ENCODE measurements around the gene KATNB1.

KATNB1 gene

DNA sequence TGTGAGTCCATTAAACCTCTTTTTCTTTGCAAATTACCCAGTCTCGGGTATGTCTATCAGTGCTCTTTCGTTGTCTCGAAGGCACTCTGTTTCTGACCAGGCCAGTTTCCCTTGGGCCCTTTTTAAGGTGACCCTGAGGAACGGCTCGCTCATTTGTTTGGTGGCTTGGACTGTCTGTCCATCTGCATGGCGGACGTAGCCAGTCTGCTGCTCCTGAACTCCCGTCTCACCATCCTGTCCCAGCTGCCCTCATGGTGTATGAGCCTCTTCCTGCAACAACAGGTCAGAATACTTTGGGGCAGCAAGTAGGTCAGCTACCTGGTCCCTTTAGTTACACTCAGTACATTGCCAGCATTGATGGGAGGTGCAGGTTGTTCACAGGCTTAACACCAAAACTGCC is 22.0 kb upstream of the KATNB1 start:
- Histone ChIP-seq H3K4me1 (ENCODE audit: insufficient read depth, low read length) (no peaks in the 10 kb centered on the region), H3K27ac (ENCODE audit: low read length) (no peak overlapping the region), H3K9ac (ENCODE audit: low read depth, low read length) (no peak overlapping the region), H3K4me3 (ENCODE audit: low read depth in 1 of 2, low read length in 2 of 2) (no peak overlapping the region), H3K4me2 (ENCODE audit: insufficient read depth, low read length) (no peak overlapping the region), H3K36me3 (ENCODE audit: insufficient read depth, low read length) (no peaks in the 10 kb centered on the region), H3K27me3 (ENCODE audit: insufficient read depth, low read length, poor library complexity) (peaks cover 19% of the 10 kb centered on the region), H4K20me1 (ENCODE audit: insufficient read depth, low read length) (no peaks in the 10 kb centered on the region), H2AFZ (ENCODE audit: low read depth, low read length) (no peak overlapping the region), H3K79me2 (ENCODE audit: insufficient read depth, low read length) (no peaks in the 10 kb centered on the region), H3K9me3 (ENCODE audit: insufficient read depth, low read length, severe bottlenecking) (no peaks in the 10 kb centered on the region)
- DNase-seq: no peak
- TF ChIP-seq, protein P1, sequence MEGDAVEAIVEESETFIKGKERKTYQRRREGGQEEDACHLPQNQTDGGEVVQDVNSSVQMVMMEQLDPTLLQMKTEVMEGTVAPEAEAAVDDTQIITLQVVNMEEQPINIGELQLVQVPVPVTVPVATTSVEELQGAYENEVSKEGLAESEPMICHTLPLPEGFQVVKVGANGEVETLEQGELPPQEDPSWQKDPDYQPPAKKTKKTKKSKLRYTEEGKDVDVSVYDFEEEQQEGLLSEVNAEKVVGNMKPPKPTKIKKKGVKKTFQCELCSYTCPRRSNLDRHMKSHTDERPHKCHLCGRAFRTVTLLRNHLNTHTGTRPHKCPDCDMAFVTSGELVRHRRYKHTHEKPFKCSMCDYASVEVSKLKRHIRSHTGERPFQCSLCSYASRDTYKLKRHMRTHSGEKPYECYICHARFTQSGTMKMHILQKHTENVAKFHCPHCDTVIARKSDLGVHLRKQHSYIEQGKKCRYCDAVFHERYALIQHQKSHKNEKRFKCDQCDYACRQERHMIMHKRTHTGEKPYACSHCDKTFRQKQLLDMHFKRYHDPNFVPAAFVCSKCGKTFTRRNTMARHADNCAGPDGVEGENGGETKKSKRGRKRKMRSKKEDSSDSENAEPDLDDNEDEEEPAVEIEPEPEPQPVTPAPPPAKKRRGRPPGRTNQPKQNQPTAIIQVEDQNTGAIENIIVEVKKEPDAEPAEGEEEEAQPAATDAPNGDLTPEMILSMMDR (IDR thresholded peaks at IDR 0.05; ENCODE audit: borderline replicate concordance, extremely low read depth, low read length, poor library complexity, severe bottlenecking): no peak
- TF ChIP-seq EZH2 (IDR thresholded peaks at IDR 0.05; ENCODE audit: borderline replicate concordance, low read depth, low read length, severe bottlenecking): no peak
- ATAC-seq (ENCODE audit: insufficient read depth, low read depth): no peak

DNA sequence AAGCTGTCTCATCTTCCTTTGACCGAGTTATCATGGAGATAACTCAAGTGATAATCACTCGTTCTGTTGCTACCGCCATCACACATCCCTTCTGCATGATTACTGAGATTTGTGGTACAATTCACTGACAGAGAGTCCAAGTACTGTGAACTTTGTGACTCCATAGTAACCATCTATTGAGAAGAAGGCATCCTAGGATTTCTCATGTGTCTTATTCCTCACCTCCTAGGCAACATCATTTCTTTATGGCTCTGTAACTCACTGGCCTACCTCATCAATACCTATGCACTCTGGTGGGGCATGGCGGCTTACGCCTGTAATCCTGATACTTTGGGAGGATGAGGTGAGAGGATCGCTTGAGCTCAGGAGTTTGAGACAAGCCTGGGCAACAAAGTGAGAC is 21.5 kb upstream of the KATNB1 start:
- TF ChIP-seq, protein P1 (IDR thresholded peaks at IDR 0.05; ENCODE audit: borderline replicate concordance, extremely low read depth, low read length, poor library complexity, severe bottlenecking): no peak
- no peak for TF ChIP-seq EZH2 (IDR thresholded peaks at IDR 0.05; ENCODE audit: borderline replicate concordance, low read depth, low read length, severe bottlenecking)
- no peaks in the 10 kb centered on the region for H3K4me1 ChIP-seq (ENCODE audit: insufficient read depth, low read length)
- no peak overlapping the region for H3K4me2 ChIP-seq (ENCODE audit: insufficient read depth, low read length)
- ATAC-seq (ENCODE audit: insufficient read depth, low read depth) (no peak), DNase-seq (no peak)
- H4K20me1 ChIP-seq (ENCODE audit: insufficient read depth, low read length): no peaks in the 10 kb centered on the region
- no peaks in the 10 kb centered on the region for H3K79me2 ChIP-seq (ENCODE audit: insufficient read depth, low read length)
- no peak overlapping the region for H3K9ac ChIP-seq (ENCODE audit: low read depth, low read length)
- peaks cover 19% of the 10 kb centered on the region for H3K27me3 ChIP-seq (ENCODE audit: insufficient read depth, low read length, poor library complexity)
- no peak overlapping the region for H3K27ac ChIP-seq (ENCODE audit: low read length)
- H2AFZ ChIP-seq (ENCODE audit: low read depth, low read length): no peak overlapping the region
- H3K36me3 ChIP-seq (ENCODE audit: insufficient read depth, low read length): no peaks in the 10 kb centered on the region
- H3K9me3 ChIP-seq (ENCODE audit: insufficient read depth, low read length, severe bottlenecking): no peaks in the 10 kb centered on the region
- H3K4me3 ChIP-seq (ENCODE audit: low read depth in 1 of 2, low read length in 2 of 2): no peak overlapping the region

DNA sequence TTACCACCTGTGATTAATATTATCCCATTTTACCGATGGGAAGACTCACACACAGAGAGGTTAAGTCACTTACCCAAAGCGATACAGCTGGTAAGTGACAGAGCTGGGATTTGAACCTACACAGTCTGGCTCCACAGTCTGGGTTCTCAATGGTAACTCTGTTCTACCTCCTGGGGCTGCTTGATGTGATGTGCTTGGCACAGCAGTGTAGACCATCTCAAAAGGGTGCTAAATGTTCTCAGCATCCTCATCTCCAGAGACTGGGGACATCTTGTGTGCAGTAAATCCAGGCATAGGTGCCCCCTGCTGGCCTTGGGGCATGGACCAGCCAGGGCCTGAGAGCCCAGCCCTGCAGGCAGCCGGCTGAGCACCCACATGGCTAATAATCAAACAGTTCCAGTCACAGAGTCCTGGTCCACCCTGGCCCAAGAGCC is 15.4 kb upstream of the KATNB1 start:
- no peak overlapping the region for H3K9ac ChIP-seq (ENCODE audit: low read depth, low read length)
- DNase-seq: peak; percentile 62
- H2AFZ ChIP-seq (ENCODE audit: low read depth, low read length): no peak overlapping the region

More for the DNA sequence above, 15.4 kb upstream of the KATNB1 start:
- Histone ChIP-seq H3K36me3 (ENCODE audit: insufficient read depth, low read length) (no peaks in the 10 kb centered on the region), H3K9me3 (ENCODE audit: insufficient read depth, low read length, severe bottlenecking) (no peaks in the 10 kb centered on the region), H4K20me1 (ENCODE audit: insufficient read depth, low read length) (no peaks in the 10 kb centered on the region), H3K79me2 (ENCODE audit: insufficient read depth, low read length) (no peaks in the 10 kb centered on the region), H3K4me2 (ENCODE audit: insufficient read depth, low read length) (no peak overlapping the region), H3K4me3 (ENCODE audit: low read depth in 1 of 2, low read length in 2 of 2) (no peak overlapping the region), H3K4me1 (ENCODE audit: insufficient read depth, low read length) (no peaks in the 10 kb centered on the region), H3K27me3 (ENCODE audit: insufficient read depth, low read length, poor library complexity) (peaks cover 7% of the 10 kb centered on the region), H3K27ac (ENCODE audit: low read length) (no peak overlapping the region)
- TF ChIP-seq, protein P1 (IDR thresholded peaks at IDR 0.05; ENCODE audit: borderline replicate concordance, extremely low read depth, low read length, poor library complexity, severe bottlenecking): peak; percentile 70
- TF ChIP-seq EZH2 (IDR thresholded peaks at IDR 0.05; ENCODE audit: borderline replicate concordance, low read depth, low read length, severe bottlenecking): no peak
- peak; percentile 91 for ATAC-seq (ENCODE audit: insufficient read depth, low read depth)

Data from DND-41 (cell line).